Measurements from ENCODE around the gene ISM1.

The ISM1 gene

DNA sequence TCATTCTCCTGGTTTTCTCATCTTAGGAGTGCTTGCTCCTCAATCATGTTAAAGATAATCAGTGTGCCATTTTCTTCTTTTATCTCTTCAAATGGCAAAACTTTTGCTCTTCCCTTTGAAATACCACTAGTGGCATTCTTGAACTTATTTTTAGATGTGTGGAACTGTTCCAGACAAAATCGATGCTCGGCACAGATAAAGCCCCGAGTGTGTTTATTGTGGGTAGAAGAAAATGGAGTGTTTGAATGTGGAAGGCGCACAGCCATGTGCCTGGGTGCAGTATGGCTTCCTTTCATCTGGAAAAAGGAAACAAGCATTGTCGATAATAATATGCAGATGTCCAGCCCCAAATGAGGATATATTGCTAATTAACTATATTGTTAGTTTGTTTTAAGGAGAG lies 42.4 kb downstream of the ISM1 start:
- no peak for TF ChIP-seq ZBTB7A (IDR thresholded peaks at IDR 0.05; ENCODE audit: low read depth)
- TF ChIP-seq, protein P1, sequence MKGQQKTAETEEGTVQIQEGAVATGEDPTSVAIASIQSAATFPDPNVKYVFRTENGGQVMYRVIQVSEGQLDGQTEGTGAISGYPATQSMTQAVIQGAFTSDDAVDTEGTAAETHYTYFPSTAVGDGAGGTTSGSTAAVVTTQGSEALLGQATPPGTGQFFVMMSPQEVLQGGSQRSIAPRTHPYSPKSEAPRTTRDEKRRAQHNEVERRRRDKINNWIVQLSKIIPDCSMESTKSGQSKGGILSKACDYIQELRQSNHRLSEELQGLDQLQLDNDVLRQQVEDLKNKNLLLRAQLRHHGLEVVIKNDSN (IDR thresholded peaks at IDR 0.05): no peak
- TF ChIP-seq, protein P2, sequence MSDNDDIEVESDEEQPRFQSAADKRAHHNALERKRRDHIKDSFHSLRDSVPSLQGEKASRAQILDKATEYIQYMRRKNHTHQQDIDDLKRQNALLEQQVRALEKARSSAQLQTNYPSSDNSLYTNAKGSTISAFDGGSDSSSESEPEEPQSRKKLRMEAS (IDR thresholded peaks at IDR 0.05): no peak
- TF ChIP-seq FOXM1 (IDR thresholded peaks at IDR 0.05; ENCODE audit: borderline replicate concordance, low read depth): no peak
- TF ChIP-seq NFIC (IDR thresholded peaks at IDR 0.05): no peak
- TF ChIP-seq, protein P3, sequence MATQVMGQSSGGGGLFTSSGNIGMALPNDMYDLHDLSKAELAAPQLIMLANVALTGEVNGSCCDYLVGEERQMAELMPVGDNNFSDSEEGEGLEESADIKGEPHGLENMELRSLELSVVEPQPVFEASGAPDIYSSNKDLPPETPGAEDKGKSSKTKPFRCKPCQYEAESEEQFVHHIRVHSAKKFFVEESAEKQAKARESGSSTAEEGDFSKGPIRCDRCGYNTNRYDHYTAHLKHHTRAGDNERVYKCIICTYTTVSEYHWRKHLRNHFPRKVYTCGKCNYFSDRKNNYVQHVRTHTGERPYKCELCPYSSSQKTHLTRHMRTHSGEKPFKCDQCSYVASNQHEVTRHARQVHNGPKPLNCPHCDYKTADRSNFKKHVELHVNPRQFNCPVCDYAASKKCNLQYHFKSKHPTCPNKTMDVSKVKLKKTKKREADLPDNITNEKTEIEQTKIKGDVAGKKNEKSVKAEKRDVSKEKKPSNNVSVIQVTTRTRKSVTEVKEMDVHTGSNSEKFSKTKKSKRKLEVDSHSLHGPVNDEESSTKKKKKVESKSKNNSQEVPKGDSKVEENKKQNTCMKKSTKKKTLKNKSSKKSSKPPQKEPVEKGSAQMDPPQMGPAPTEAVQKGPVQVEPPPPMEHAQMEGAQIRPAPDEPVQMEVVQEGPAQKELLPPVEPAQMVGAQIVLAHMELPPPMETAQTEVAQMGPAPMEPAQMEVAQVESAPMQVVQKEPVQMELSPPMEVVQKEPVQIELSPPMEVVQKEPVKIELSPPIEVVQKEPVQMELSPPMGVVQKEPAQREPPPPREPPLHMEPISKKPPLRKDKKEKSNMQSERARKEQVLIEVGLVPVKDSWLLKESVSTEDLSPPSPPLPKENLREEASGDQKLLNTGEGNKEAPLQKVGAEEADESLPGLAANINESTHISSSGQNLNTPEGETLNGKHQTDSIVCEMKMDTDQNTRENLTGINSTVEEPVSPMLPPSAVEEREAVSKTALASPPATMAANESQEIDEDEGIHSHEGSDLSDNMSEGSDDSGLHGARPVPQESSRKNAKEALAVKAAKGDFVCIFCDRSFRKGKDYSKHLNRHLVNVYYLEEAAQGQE (IDR thresholded peaks at IDR 0.05; ENCODE audit: low read depth): no peak
- no peak for TF ChIP-seq CREB1 (IDR thresholded peaks at IDR 0.05; ENCODE audit: low read depth)
- TF ChIP-seq RAD21 (IDR thresholded peaks at IDR 0.05; ENCODE audit: low read depth): no peak
- no peak for TF ChIP-seq EP300 (IDR thresholded peaks at IDR 0.05; ENCODE audit: borderline replicate concordance)
- TF ChIP-seq TCF12 (IDR thresholded peaks at IDR 0.05; ENCODE audit: low read depth): no peak

GRCh38 chr20:13264907-13265306 lies 43.8 kb downstream of the ISM1 start:
- TF ChIP-seq ZBTB7A (IDR thresholded peaks at IDR 0.05; ENCODE audit: low read depth) (no peak), CREB1 (IDR thresholded peaks at IDR 0.05; ENCODE audit: low read depth) (no peak), EGR1 (IDR thresholded peaks at IDR 0.05) (no peak)
- TF ChIP-seq, protein P2 (IDR thresholded peaks at IDR 0.05): no peak

- TF ChIP-seq CEBPB (IDR thresholded peaks at IDR 0.05): no peak
- no peak for TF ChIP-seq EP300 (IDR thresholded peaks at IDR 0.05; ENCODE audit: borderline replicate concordance)
- TF ChIP-seq, protein P1 (IDR thresholded peaks at IDR 0.05): peak; percentile 74
- no peak for TF ChIP-seq TCF12 (IDR thresholded peaks at IDR 0.05; ENCODE audit: low read depth)
- TF ChIP-seq, protein P3 (IDR thresholded peaks at IDR 0.05; ENCODE audit: low read depth): no peak
- no peak for TF ChIP-seq RAD21 (IDR thresholded peaks at IDR 0.05; ENCODE audit: low read depth)
- no peak for TF ChIP-seq CREB1 (IDR thresholded peaks at IDR 0.05; ENCODE audit: low read depth)
- no peak for TF ChIP-seq TEAD4 (IDR thresholded peaks at IDR 0.05)
Observed at GRCh38 chr20:13265941-13266340, 44.9 kb downstream of the ISM1 start.

DNA sequence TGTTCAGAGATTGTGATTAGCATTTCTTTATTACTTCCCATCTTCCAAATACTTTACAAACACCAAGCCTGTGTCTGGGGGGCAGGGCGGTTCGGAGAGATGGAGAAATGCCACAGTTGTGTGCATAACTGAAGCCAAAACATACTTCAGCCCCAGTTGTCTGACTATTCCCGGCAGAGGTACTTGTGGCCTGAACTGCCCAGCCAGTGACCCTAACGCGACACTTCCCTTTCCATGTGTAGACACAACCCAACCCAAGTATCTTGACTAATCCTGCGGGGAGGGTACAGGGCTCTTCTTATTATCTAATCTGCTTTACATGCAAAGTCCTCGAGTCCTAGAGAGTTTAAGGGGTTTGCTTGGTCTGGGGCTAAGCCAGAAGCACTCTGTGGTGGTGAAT lies 46.2 kb downstream of the ISM1 start:
- no peak for TF ChIP-seq FOXM1 (IDR thresholded peaks at IDR 0.05; ENCODE audit: borderline replicate concordance, low read depth)
- no peak for TF ChIP-seq TEAD4 (IDR thresholded peaks at IDR 0.05)
- TF ChIP-seq TAF1 (IDR thresholded peaks at IDR 0.05; ENCODE audit: low read depth): no peak
- TF ChIP-seq, protein P2 (IDR thresholded peaks at IDR 0.05): no peak
- TF ChIP-seq EGR1 (IDR thresholded peaks at IDR 0.05): no peak
- TF ChIP-seq CEBPB (IDR thresholded peaks at IDR 0.05): no peak
- TF ChIP-seq EP300 (IDR thresholded peaks at IDR 0.05; ENCODE audit: borderline replicate concordance): no peak
- no peak for TF ChIP-seq CREB1 (IDR thresholded peaks at IDR 0.05; ENCODE audit: low read depth)
- TF ChIP-seq, protein P1 (IDR thresholded peaks at IDR 0.05): no peak
- TF ChIP-seq, protein P3 (IDR thresholded peaks at IDR 0.05; ENCODE audit: low read depth): no peak
- TF ChIP-seq TCF12 (IDR thresholded peaks at IDR 0.05; ENCODE audit: low read depth): no peak
- no peak for TF ChIP-seq YY1 (IDR thresholded peaks at IDR 0.05; ENCODE audit: low read depth)
- no peak for TF ChIP-seq RAD21 (IDR thresholded peaks at IDR 0.05; ENCODE audit: low read depth)
- no peak for TF ChIP-seq ZBTB7A (IDR thresholded peaks at IDR 0.05; ENCODE audit: low read depth)
